Ascending aorta (tissue), 2 donors: ENCODE data around the gene POLR2M. TPM values are rescaled to one million over a fixed set of nuclear protein-coding genes. Genes with fewer than 3 reads are reported as not detected.

Experiments
- DNase-seq, 2 donors: peaks; one replicate each; pipeline ENCODE4 v3.0.0-alpha.2; 2019; ENCODE audit warnings: low spot score in 2 of 2
- H3K27ac ChIP-seq, 2 donors: fragments of 200-600 bp; sonication (generic); one replicate each; pipeline ENCODE4 v1.5.1; 2016 to 2017; ENCODE audit warnings: mild to moderate bottlenecking in 1 of 2
- H3K27me3 ChIP-seq: fragments of 200-600 bp; sonication (generic); one replicate; pipeline ENCODE4 v1.5.1; 2017
- H3K36me3 ChIP-seq, 2 donors: fragments of 200-600 bp; sonication (generic); one replicate each; pipeline ENCODE4 v1.5.1; 2016
- H3K4me1 ChIP-seq, 2 donors: fragments of 200-600 bp; sonication (generic); one replicate each; pipeline ENCODE4 v1.5.1; 2016 to 2017; ENCODE audit warnings: mild to moderate bottlenecking in 1 of 2
- H3K4me3 ChIP-seq, 2 donors: fragments of 200-600 bp; sonication (generic); one replicate each; pipeline ENCODE4 v1.5.1; 2016 to 2017; ENCODE audit warnings: mild to moderate bottlenecking in 1 of 2
- H3K9me3 ChIP-seq, 2 donors: fragments of 200-600 bp; sonication (generic); one replicate each; pipeline ENCODE4 v1.5.1; 2016
- intact Hi-C: fragments of 100-400 bp; cut with DNase I; formaldehyde crosslinking; loops from one replicate; pipeline ENCODE4 v1.15.1; 2023
- total RNA-seq: library from RNA; depleted of rRNA; stranded (reverse); fragments of >200 nt; gene quantifications from one replicate; pipeline ENCODE4 v1.1.0, GENCODE V29; 2016
- TF ChIP-seq, protein P1 (sequence below), 3 experiments: fragments of 200-600 bp in 2 of 3; fragments of 450-650 bp in 1 of 3; sonication (generic) in 2 of 3; IDR thresholded peaks; one replicate each; pipeline ENCODE4 v1.5.1; 2016 to 2019; ENCODE audit warnings: antibody characterized with exemption in 3 of 3, mild to moderate bottlenecking in 1 of 3, moderate library complexity in 1 of 3

POLR2M gene
- total RNA-seq, 1 donor from 2014 or later = 24.9 TPM

DNA sequence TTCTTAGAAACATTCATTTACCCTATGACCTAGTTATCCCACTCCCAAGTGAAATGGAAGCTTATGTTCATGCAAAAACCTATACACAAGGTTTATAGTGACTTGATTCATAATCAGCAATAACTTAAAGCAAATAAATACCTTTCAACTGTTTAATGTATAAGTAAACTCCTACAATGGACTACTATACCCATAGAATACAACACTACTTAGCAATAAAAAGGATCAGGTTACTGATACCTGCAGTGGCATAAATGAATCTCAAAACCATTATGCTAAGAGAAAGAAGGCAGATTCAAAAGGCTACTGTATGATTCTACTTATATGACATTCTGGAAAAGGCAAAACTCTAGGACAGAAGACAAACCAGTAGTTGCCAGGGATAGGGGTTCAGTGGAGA, 8.3 kb upstream of the POLR2M start:
- Histone ChIP-seq H3K4me3 (no peak overlapping the region), H3K27me3 (no peaks in the 10 kb centered on the region)

DNA sequence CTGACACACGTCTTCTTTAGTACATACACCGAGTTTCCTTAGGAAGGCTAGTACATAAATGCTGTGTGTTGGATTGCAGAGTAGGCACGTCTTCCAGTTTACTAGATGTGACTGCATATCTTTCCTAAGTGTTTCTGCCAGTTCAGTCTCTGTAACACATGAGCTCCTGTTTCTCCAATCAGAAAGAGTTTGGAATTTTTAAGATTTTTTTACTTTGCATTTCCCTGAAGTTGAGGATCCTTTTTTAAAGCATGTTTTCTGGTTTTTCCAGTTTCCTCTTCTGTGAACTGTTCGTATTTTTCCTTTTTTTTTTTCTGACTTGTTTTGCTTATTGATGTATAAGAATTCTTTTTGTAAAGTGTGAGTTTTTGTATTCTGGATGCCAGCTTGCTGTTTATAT, 7.5 kb upstream of the POLR2M start:
- TF ChIP-seq, protein P1, sequence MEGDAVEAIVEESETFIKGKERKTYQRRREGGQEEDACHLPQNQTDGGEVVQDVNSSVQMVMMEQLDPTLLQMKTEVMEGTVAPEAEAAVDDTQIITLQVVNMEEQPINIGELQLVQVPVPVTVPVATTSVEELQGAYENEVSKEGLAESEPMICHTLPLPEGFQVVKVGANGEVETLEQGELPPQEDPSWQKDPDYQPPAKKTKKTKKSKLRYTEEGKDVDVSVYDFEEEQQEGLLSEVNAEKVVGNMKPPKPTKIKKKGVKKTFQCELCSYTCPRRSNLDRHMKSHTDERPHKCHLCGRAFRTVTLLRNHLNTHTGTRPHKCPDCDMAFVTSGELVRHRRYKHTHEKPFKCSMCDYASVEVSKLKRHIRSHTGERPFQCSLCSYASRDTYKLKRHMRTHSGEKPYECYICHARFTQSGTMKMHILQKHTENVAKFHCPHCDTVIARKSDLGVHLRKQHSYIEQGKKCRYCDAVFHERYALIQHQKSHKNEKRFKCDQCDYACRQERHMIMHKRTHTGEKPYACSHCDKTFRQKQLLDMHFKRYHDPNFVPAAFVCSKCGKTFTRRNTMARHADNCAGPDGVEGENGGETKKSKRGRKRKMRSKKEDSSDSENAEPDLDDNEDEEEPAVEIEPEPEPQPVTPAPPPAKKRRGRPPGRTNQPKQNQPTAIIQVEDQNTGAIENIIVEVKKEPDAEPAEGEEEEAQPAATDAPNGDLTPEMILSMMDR (IDR thresholded peaks at IDR 0.05) = no peak
- H3K27me3 ChIP-seq = no peaks in the 10 kb centered on the region
- no peaks in the 10 kb centered on the region for H3K9me3 ChIP-seq
- no peaks in the 10 kb centered on the region for H3K36me3 ChIP-seq
- H3K4me1 ChIP-seq = peaks cover 0 to 23% of the 10 kb centered on the region in 2 donors
- no peak overlapping the region for H3K4me3 ChIP-seq
- no peak for DNase-seq
- H3K27ac ChIP-seq = no peak overlapping the region
- intact Hi-C loops = loop anchor here (10.0 kb wide), 2 partner anchors 784 to 1616 kb away; partner anchors contain the start of gene TCF12

More for the DNA sequence above, 8.3 kb upstream of the POLR2M start:
- Histone ChIP-seq H3K27ac (peak overlapping the region; percentile 77 to 85), H3K36me3 (no peaks in the 10 kb centered on the region), H3K9me3 (no peaks in the 10 kb centered on the region), H3K4me1 (peaks cover 0 to 31% of the 10 kb centered on the region in 2 donors)
- DNase-seq = no peak
- intact Hi-C loops = loop anchor here (10.0 kb wide), 2 partner anchors 783 to 1617 kb away; partner anchors contain the start of gene TCF12
- TF ChIP-seq, protein P1 (IDR thresholded peaks at IDR 0.05) = no peak

DNA sequence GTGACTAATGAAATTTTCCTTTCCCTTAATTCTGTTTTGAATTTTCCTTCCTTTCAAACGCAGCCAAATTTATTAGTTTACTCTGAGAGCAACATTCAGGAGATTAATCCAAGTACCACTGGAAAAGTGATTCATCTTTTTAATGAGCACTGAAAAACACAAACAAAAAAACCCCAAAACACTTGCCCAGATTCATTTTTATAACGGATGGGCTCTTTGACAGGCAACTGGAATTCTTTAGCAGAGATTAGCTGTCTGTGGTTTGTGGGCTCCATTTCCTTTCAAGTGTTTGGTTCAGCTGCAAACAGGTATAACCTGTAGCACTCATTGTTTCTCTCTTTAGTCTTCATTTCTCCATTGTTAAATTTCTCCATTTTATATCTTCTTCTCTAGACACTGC, 3.1 kb upstream of the POLR2M start:
- TF ChIP-seq, protein P1 (IDR thresholded peaks at IDR 0.05) = no peak
- Histone ChIP-seq H3K9me3 (no peaks in the 10 kb centered on the region), H3K4me1 (peaks cover 0 to 8% of the 10 kb centered on the region in 2 donors), H3K27ac (peak overlapping the region; percentile 41 to 60), H3K4me3 (no peak overlapping the region), H3K36me3 (no peaks in the 10 kb centered on the region), H3K27me3 (no peaks in the 10 kb centered on the region)
- intact Hi-C loops = loop anchor here (10.0 kb wide), 1 partner anchor 1041 kb away; the partner anchor contains the start of gene ADAM10
- DNase-seq = no peak

DNA sequence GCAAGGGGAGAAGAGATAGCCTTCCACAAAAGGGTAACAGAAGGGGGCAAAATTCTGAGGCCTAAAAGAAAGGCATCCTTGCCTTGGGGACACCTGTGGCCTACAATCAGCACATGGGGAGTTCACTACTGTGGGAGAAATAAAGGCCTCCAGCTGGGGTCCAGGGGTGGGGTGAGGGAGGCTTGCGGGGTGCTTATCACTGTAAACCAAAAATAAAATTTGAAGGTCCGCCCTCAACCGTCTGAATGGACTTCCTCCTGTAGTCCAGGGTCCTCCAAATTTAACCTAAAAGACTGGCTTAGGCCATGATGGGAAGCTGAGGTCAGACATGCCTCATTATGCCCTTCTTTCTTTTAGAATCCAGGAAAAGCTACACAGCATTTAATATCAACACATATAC, 2.1 kb upstream of the POLR2M start:
- H3K36me3 ChIP-seq = peaks cover 5% of the 10 kb centered on the region in 2 donors
- intact Hi-C loops = loop anchor here (10.0 kb wide), 1 partner anchor 1040 kb away; the partner anchor contains the start of gene ADAM10
- no peak overlapping the region for H3K4me3 ChIP-seq
- peaks cover 0 to 14% of the 10 kb centered on the region in 2 donors for H3K4me1 ChIP-seq
- H3K27me3 ChIP-seq = no peaks in the 10 kb centered on the region
- TF ChIP-seq, protein P1 (IDR thresholded peaks at IDR 0.05) = no peak
- peak overlapping the region; percentile 41 to 60 for H3K27ac ChIP-seq
- no peaks in the 10 kb centered on the region for H3K9me3 ChIP-seq
- DNase-seq = no peak

DNA sequence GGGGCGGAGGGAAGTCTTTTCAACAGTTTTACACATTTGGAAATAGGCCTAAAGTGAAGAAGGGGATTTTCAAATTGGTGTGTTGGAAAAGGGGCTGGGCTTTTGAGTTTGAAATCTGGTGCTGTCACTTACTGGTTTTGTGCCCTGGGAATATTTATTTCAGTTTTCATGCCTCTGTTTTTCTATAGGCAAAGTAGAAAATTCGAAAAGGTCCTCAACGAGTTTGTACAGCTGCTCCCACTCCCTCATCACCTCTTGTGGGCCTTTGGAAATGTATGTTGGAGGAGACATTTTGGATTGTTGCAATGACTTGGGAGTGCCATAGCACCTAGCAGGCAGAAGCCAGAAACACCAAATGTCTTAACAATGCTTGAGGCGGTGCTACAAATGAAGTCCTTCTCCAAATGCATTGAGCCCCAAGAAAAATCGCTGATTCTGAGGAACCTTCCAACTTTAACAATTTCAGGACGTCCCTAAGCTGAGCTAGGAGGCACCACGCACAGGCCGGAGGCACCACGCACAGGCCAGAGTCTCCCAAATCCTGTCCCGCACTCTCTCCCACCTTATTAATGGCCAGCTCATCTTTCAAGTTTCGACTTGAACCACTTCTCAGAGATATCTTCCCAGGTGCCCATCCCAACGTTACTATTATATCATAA, 639 bp upstream of the POLR2M start:
- intact Hi-C loops = loop anchor here (1.0 to 10.0 kb wide), 3 partner anchors 9 to 1039 kb away; partner anchors contain the start of gene ADAM10
- Histone ChIP-seq H3K4me3 (peak overlapping the region; percentile 77 to 87), H3K9me3 (no peaks in the 10 kb centered on the region), H3K36me3 (peaks cover 17 to 18% of the 10 kb centered on the region in 2 donors), H3K27ac (peak overlapping the region; percentile 96 to 97), H3K4me1 (peaks cover 0 to 26% of the 10 kb centered on the region in 2 donors), H3K27me3 (no peaks in the 10 kb centered on the region)
- no peak for DNase-seq
- TF ChIP-seq, protein P1 (IDR thresholded peaks at IDR 0.05) = no peak
